HepG2 (cell line): ENCODE results near the gene PKD1L1.
"Not testable (repeated sequence)": the region's sequence is repeated elsewhere in the genome, so short reads cannot be mapped to it uniquely, and the experiment has no call there.

Experiments
- ARID5B ChIP-seq: IDR thresholded peaks from 2 replicates; pipeline ENCODE4 v1.4.0; 2020; ENCODE audit warnings: mild to moderate bottlenecking, missing genetic modification reagents
- JUND ChIP-seq: sonication (generic); formaldehyde crosslinking; IDR thresholded peaks from 2 replicates; pipeline ENCODE4 v1.8.0; 2022; ENCODE audit warnings: mild to moderate bottlenecking, missing genetic modification reagents
- MXI1 ChIP-seq: IDR thresholded peaks from 3 replicates; pipeline ENCODE4 v1.6.1; 2012; ENCODE audit warnings: low read depth, low read length, inconsistent platforms, borderline replicate concordance
- NR1H2 ChIP-seq: sonication (generic); formaldehyde crosslinking; IDR thresholded peaks from 2 replicates; pipeline ENCODE4 v1.8.1; 2022; ENCODE audit warnings: low read depth, missing genetic modification reagents, borderline replicate concordance
- PHF8 ChIP-seq: sonication (generic); formaldehyde crosslinking; IDR thresholded peaks from 2 replicates; pipeline ENCODE4 v1.5.0; 2020; ENCODE audit warnings: missing genetic modification reagents
- POLR2A ChIP-seq, 2 experiments: IDR thresholded peaks; 2 replicates each; pipeline ENCODE4 v1.6.1; 2011; ENCODE audit warnings: low read depth in 2 of 2, low read length in 2 of 2, mild to moderate bottlenecking in 1 of 2, moderate library complexity in 1 of 2; ENCODE audit not compliant: insufficient read depth in 1 of 2
- RXRA ChIP-seq: sonication (generic); formaldehyde crosslinking; IDR thresholded peaks from 2 replicates; pipeline ENCODE4 v1.5.1; 2020; ENCODE audit warnings: missing genetic modification reagents
- SMARCE1 ChIP-seq: fragments of 450-650 bp; IDR thresholded peaks from 2 replicates; pipeline ENCODE4 v1.6.1; 2017; ENCODE audit warnings: borderline replicate concordance
- ZKSCAN1 ChIP-seq: fragments of 150-350 bp; IDR thresholded peaks from 2 replicates; pipeline ENCODE4 v1.6.1; 2014; ENCODE audit warnings: low read length
- ZNF225 ChIP-seq: sonication (generic); formaldehyde crosslinking; IDR thresholded peaks from 2 replicates; pipeline ENCODE4 v1.4.0; 2020; ENCODE audit warnings: mild to moderate bottlenecking, missing genetic modification reagents
- TF ChIP-seq, protein P1 (sequence below), 2 experiments: IDR thresholded peaks; 2 replicates each; pipeline ENCODE4 v1.6.1; 2011 to 2012; ENCODE audit warnings: low read length in 2 of 2, borderline replicate concordance in 1 of 2, low read depth in 1 of 2, mild to moderate bottlenecking in 1 of 2, moderate library complexity in 1 of 2

DNA sequence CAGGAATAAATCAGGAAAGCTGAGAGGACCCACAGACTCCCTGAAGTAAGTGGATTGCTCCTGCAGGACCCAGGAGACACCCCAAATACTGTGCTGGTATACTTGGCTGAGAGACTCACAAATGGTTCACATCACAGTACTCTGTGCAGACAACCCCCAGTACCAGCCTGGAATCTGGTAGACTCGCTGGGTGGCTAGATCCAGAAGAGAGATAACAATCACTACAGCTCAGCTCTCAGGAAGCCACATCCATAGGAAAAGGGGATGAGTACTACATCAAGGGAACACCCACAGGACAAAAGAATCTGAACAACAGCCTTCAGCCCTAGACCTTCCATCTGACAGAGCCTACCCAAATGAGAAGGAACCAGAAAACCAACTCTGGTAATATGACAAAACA lies 31.8 kb downstream of the PKD1L1 start:
- not testable (repeated sequence) for TF ChIP-seq ARID5B; POLR2A (IDR thresholded peaks at IDR 0.05; ENCODE audit: insufficient read depth in 1 of 2, low read depth in 2 of 2, low read length in 2 of 2); MXI1; ZNF225 (CRISPR knock-in tag); RXRA (CRISPR knock-in tag); JUND; PHF8 (CRISPR knock-in tag); ZKSCAN1; SMARCE1; NR1H2 (CRISPR knock-in tag)
- TF ChIP-seq, protein P1, sequence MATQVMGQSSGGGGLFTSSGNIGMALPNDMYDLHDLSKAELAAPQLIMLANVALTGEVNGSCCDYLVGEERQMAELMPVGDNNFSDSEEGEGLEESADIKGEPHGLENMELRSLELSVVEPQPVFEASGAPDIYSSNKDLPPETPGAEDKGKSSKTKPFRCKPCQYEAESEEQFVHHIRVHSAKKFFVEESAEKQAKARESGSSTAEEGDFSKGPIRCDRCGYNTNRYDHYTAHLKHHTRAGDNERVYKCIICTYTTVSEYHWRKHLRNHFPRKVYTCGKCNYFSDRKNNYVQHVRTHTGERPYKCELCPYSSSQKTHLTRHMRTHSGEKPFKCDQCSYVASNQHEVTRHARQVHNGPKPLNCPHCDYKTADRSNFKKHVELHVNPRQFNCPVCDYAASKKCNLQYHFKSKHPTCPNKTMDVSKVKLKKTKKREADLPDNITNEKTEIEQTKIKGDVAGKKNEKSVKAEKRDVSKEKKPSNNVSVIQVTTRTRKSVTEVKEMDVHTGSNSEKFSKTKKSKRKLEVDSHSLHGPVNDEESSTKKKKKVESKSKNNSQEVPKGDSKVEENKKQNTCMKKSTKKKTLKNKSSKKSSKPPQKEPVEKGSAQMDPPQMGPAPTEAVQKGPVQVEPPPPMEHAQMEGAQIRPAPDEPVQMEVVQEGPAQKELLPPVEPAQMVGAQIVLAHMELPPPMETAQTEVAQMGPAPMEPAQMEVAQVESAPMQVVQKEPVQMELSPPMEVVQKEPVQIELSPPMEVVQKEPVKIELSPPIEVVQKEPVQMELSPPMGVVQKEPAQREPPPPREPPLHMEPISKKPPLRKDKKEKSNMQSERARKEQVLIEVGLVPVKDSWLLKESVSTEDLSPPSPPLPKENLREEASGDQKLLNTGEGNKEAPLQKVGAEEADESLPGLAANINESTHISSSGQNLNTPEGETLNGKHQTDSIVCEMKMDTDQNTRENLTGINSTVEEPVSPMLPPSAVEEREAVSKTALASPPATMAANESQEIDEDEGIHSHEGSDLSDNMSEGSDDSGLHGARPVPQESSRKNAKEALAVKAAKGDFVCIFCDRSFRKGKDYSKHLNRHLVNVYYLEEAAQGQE (IDR thresholded peaks at IDR 0.05; ENCODE audit: borderline replicate concordance in 1 of 2, low read depth in 1 of 2, low read length in 2 of 2), result not testable (repeated sequence)
